Activated CD4-positive, alpha-beta T cell treated with anti-CD3 and anti-CD28 coated beads for 36 hours (primary cell): ENCODE data around the gene DKKL1. TPM values are rescaled to one million over a fixed set of nuclear protein-coding genes. Genes with fewer than 3 reads are reported as not detected.
"Not testable (repeated sequence)": the region's sequence is repeated elsewhere in the genome, so short reads cannot be mapped to it uniquely, and the experiment has no call there.

ENCODE experiments used
- ATAC-seq: fragments of 200-7000 bp; cut with Tn5 transposase; one replicate; pipeline ENCODE4 v1.10.0; 2021; ENCODE audit warnings: mild to moderate bottlenecking, moderate library complexity
- CTCF ChIA-PET: fragments of 350-600 bp; sonication (Branson Sonifier 250); formaldehyde crosslinking; loops from one replicate; lab custom pipeline; 2021; ENCODE audit warnings: antibody characterized with exemption; lab: Charles Lee
- POLR2A ChIA-PET: fragments of 350-600 bp; sonication (Branson Sonifier 250); formaldehyde crosslinking; loops from one replicate; lab custom pipeline; 2021; ENCODE audit warnings: antibody characterized with exemption, inconsistent platforms; lab: Charles Lee
- DNase-seq: peaks from one replicate; pipeline ENCODE4 v3.0.0-alpha.2; 2020
- H3K27ac Mint-ChIP-seq: one replicate; pipeline ENCODE4 v1.8.0; 2021; ENCODE audit warnings: mixed read lengths
- H3K27me3 Mint-ChIP-seq: one replicate; pipeline ENCODE4 v1.8.0; 2021; ENCODE audit warnings: mixed read lengths
- H3K36me3 Mint-ChIP-seq: one replicate; pipeline ENCODE4 v1.8.0; 2021; ENCODE audit warnings: low read depth, mixed read lengths
- H3K4me1 Mint-ChIP-seq: one replicate; pipeline ENCODE4 v1.8.0; 2021; ENCODE audit warnings: mixed read lengths
- H3K4me3 Mint-ChIP-seq: one replicate; pipeline ENCODE4 v1.8.0; 2021; ENCODE audit warnings: mild to moderate bottlenecking, moderate library complexity, mixed read lengths
- H3K9me3 Mint-ChIP-seq: one replicate; pipeline ENCODE4 v1.8.0; 2021; ENCODE audit warnings: low read depth, mixed read lengths
- intact Hi-C, 2 experiments: fragments of 100-400 bp; cut with DNase I in 1 of 2; cut with micrococcal nuclease in 1 of 2; formaldehyde crosslinking; loops; one replicate each; pipeline versions ENCODE4 v1.14.2 to v1.15.1; 2022 to 2024; cut with DNase I, micrococcal nuclease
- total RNA-seq, 2 experiments: library from RNA; stranded (reverse); gene quantifications; one replicate each; pipeline ENCODE4 v1.2.3, GENCODE V29; 2021

DKKL1 gene
- total RNA-seq, 2 experiments from 2014 or later, result not detected

DNA sequence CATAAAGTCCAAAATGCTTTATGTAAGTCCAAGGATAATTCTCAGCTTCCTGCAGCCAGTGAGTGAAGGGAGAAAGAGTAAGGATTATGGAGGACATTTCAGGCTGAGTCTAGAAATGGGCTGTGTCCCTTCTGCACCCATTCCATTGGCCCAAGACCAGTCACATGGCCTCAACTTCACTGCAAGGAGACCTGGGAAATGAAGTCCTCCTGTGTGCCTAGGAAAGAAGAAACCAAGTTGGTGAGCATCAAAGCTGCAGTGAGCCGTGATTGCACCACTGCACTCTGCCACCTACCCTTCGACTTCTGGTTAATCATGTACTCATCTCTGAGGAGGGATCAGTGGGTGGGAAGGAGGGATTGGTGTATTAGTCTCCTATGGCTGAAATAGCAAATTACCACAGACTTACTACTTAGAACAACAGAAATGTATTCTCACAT, 32.0 kb upstream of the DKKL1 start:
- DNase-seq (peak; percentile 80), ATAC-seq (peak; percentile 80)
- peaks cover 13% of the 10 kb centered on the region for H3K36me3 Mint-ChIP-seq
- CTCF ChIA-PET, result interaction anchor here (0.8 to 1.7 kb wide), 5 partner anchors 9 to 145 kb away, joined by 3 to 6 read pairs (median 3); no protein-coding TSS in a partner anchor
- H3K4me3 Mint-ChIP-seq, result peak overlapping the region; percentile 33
- H3K27me3 Mint-ChIP-seq, result no peaks in the 10 kb centered on the region
- intact Hi-C loops, result loop anchor here (1.0 to 10.0 kb wide), 6 partner anchors 57 to 619 kb away; partner anchors contain the start of genes C19orf73 (in 1 of the 2), KASH5 (in 1 of the 2), PPFIA3 (in 1 of the 2) and PPP1R15A (in 1 of the 2)
- POLR2A ChIA-PET, result interaction anchor here (0.7 kb wide), 1 partner anchor 203 kb away, joined by 3 read pairs; no protein-coding TSS in a partner anchor
- no peaks in the 10 kb centered on the region for H3K9me3 Mint-ChIP-seq
- peaks cover 81% of the 10 kb centered on the region for H3K4me1 Mint-ChIP-seq
- H3K27ac Mint-ChIP-seq, result peak overlapping the region; percentile 75

DNA sequence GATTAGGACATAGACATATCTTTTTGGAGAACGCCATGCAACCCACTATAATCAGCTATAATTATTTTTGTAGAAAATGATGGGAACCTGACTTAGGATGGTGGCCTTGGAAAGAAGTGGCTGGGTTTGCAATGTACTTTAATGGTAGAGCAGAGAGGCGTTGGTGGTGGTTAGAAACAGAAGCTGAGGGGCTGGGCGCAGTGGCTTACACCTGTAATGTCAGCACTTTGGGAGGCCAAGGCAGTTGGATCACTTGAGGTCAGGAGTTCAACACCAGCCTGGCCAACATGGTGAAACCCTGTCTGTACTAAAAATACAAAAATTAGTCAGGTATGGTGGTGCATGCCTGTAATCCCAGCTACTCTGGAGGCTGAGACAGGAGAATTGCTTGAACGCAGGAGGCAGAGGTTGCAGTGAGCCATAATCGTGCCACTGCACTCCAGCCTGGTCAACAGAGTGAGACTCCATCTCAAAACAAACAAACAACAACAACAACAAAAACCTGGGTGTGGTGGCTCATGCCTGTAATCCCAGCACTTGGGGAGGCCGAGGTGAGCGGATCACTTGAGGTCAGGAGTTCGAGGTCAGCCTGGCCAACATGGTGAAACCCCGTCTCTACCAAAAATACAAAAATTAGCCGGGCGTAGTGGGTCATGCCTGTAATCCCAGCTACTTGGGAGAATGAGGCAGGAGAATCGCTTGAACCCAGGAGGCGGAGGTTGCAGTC, 30.8 kb upstream of the DKKL1 start:
- Mint-ChIP-seq H3K4me1 (peaks cover 85% of the 10 kb centered on the region), H3K27ac (peak overlapping the region; percentile 96), H3K4me3 (peak overlapping the region; percentile 70), H3K36me3 (peaks cover 20% of the 10 kb centered on the region)
- CTCF ChIA-PET, result interaction anchor here (0.6 to 1.0 kb wide), 2 partner anchors 16 to 33 kb away, joined by 4 read pairs; no protein-coding TSS in a partner anchor
- POLR2A ChIA-PET, result interaction anchor here (0.6 kb wide), 1 partner anchor 492 kb away, joined by 4 read pairs; no protein-coding TSS in a partner anchor
- intact Hi-C loops, result loop anchor here (5.0 to 10.0 kb wide), 3 partner anchors 259 to 621 kb away; partner anchors contain the start of genes PPP1R15A (in 1 of the 2) and PRR12 (in 1 of the 2)
- H3K9me3 Mint-ChIP-seq, H3K27me3 Mint-ChIP-seq, ATAC-seq, DNase-seq: not testable (repeated sequence)

DNA sequence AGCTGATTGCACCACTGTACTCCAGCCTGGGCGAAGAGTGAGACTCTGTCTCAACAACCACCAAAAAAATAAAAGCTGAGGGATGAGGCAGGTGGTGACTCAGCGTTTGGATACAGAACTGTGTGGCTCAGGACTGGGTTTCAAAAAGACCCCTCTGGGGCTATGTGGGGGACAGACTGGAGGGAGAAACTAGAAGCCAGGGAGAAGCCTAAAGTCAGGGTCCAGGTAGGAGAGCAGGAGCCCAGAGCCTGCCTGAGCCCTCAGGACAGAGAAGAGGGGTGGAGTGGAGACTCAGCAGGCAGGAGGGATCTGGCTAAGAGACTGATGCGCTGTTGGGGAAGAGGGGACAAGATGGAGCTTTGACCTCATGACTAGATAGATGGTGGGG, 30.3 kb upstream of the DKKL1 start:
- H3K36me3 Mint-ChIP-seq, result peaks cover 25% of the 10 kb centered on the region
- peak overlapping the region; percentile 70 for H3K4me3 Mint-ChIP-seq
- ATAC-seq (peak; percentile 13), DNase-seq (peak; percentile 36)
- no peaks in the 10 kb centered on the region for H3K9me3 Mint-ChIP-seq
- intact Hi-C loops, result loop anchor here (5.0 to 10.0 kb wide), 3 partner anchors 259 to 621 kb away; partner anchors contain the start of genes PPP1R15A (in 1 of the 2) and PRR12 (in 1 of the 2)
- H3K27me3 Mint-ChIP-seq, result no peaks in the 10 kb centered on the region
- H3K27ac Mint-ChIP-seq, result peak overlapping the region; percentile 96
- peaks cover 82% of the 10 kb centered on the region for H3K4me1 Mint-ChIP-seq
- CTCF ChIA-PET, result interaction anchor here (0.9 to 1.0 kb wide), 2 partner anchors 15 to 33 kb away, joined by 3 to 4 read pairs; no protein-coding TSS in a partner anchor
- POLR2A ChIA-PET, result no interaction called here

DNA sequence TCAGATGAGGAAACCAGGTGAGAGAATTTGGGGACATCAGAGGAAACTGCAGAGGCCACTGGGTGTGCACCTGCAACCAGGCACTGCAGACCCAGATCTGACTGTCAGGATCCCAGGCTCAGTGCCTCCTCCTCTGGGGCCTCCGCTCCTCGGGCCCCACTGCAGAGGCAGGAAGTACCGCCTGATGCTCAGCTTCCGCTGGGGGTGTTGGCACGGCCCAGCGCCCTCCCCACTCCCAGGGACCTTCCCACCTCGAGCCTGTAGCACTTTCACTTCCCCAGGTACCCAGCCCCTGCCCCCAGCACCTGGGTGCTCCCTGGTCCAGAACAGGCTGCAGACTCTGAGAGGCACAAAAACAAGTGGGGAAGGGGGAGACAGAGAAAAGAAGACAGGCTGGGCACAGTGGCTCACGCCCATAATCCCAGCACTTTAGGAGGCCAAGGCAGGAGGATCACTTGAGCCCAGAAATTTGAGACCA, 29.8 kb upstream of the DKKL1 start:
- peak overlapping the region; percentile 70 for H3K4me3 Mint-ChIP-seq
- CTCF ChIA-PET, result interaction anchor here (0.7 to 1.0 kb wide), 3 partner anchors 9 to 33 kb away, joined by 3 to 4 read pairs (median 3); no protein-coding TSS in a partner anchor
- POLR2A ChIA-PET, result no interaction called here
- peaks cover 30% of the 10 kb centered on the region for H3K36me3 Mint-ChIP-seq
- H3K9me3 Mint-ChIP-seq, result no peaks in the 10 kb centered on the region
- no peaks in the 10 kb centered on the region for H3K27me3 Mint-ChIP-seq
- DNase-seq (peak; percentile 83), ATAC-seq (peak; percentile 67)
- intact Hi-C loops, result loop anchor here (2.0 to 10.0 kb wide), 4 partner anchors 29 to 622 kb away; partner anchors contain the start of genes DKKL1 (in 2 of the 2), TEAD2 (in 2 of the 2), PPP1R15A (in 1 of the 2) and PRR12 (in 1 of the 2)
- peaks cover 82% of the 10 kb centered on the region for H3K4me1 Mint-ChIP-seq
- peak overlapping the region; percentile 96 for H3K27ac Mint-ChIP-seq

DNA sequence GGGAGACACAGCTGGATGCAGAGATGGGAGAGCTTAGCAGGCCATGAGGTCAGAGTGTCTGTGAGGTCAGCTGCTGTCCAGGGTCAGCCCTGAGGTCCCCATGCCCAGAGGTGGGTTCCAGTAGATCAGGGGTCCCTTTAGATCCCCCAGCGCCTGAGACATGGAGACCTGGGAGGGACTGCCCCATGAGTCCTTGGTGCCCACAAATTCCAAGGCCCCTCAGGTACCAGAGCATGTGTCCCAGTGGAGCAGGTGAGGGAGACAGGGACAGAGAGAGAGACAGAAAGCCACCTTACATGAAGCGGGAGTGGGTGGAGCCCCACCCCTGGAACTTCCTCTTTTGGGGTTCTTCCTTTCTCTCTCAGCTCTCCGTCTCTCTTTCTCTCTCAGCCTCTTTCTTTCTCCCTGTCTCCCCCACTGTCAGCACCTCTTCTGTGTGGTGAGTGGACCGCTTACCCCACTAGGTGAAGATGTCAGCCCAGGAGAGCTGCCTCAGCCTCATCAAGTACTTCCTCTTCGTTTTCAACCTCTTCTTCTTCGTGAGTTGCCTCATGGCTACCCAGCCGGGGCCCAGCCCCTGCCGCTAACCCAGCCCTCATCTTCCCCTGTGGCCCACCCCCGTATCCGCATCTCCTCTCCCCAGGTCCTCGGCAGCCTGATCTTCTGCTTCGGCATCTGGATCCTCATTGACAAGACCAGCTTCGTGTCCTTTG, 28.4 kb upstream of the DKKL1 start, which contains the start of gene CD37:
TSS of gene CD37 (plus strand) at position 336 of the 713 bp plus-strand sequence. CDS start at position 471, 135 bp downstream.
- Mint-ChIP-seq H3K36me3 (peaks cover 34% of the 10 kb centered on the region), H3K4me1 (peaks cover 78% of the 10 kb centered on the region)
- intact Hi-C loops, result loop anchor here (2.0 to 10.0 kb wide), 2 partner anchors 28 to 460 kb away; partner anchors contain the start of genes DKKL1 (in 2 of the 2), TEAD2 (in 2 of the 2) and PPP1R15A (in 1 of the 2)

DNA sequence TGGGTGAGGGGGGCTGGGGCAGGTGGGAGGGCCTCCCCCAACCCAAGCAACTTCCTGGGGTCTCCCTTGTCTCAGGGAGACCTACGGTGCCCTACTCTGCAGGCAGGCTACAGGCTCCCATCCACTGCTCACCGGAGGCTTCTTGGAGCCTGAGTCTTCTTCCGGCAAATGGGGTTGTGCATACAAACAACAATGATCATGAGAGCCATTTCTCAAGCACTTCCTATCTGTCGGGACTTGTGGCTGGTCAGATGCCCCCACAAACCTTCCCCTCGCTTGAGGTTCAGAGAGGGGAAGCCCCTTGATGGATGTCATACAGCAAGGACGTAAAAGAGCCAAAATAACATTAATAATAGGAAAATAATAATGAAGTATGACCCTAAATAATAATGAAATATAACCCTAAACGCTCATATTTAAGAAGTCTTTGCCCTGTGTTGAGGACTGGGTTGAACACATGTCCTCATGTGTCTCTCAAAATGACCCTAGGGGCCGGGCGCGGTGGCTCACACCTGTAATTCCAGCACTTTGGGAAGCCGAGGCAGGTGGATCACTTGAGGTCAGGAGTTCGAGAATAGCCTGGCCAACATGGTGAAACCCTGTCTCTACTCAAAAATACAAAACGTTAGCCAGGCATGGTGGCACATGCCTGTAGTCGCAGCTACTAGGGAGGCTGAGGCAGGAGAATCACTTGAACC, 27.7 kb upstream of the DKKL1 start:
- Mint-ChIP-seq H3K4me1 (peaks cover 76% of the 10 kb centered on the region), H3K4me3 (peak overlapping the region; percentile 90), H3K27me3 (no peaks in the 10 kb centered on the region), H3K36me3 (peaks cover 36% of the 10 kb centered on the region), H3K9me3 (no peaks in the 10 kb centered on the region), H3K27ac (peak overlapping the region; percentile 97)
- ATAC-seq (peak; percentile 13), DNase-seq (peak; percentile 59)
- intact Hi-C loops, result loop anchor here (2.0 to 10.0 kb wide), 2 partner anchors 27 to 461 kb away; partner anchors contain the start of genes DKKL1 (in 2 of the 2), TEAD2 (in 2 of the 2) and PPP1R15A (in 1 of the 2)
- POLR2A ChIA-PET, result no interaction called here
- CTCF ChIA-PET, result interaction anchor here (0.6 to 1.0 kb wide), 3 partner anchors 56 to 342 kb away, joined by 3 read pairs; no protein-coding TSS in a partner anchor

More for the DNA sequence above, 28.4 kb upstream of the DKKL1 start, which contains the start of gene CD37:
- no peaks in the 10 kb centered on the region for H3K27me3 Mint-ChIP-seq
- ChIA-PET POLR2A (interaction anchor here (0.6 kb wide), 1 partner anchor 20 kb away, joined by 3 read pairs; no protein-coding TSS in a partner anchor), CTCF (interaction anchor here (0.6 to 0.9 kb wide), 3 partner anchors 28 to 342 kb away, joined by 3 read pairs; partner anchors contain the start of gene DKKL1)
- peak; percentile 27 for ATAC-seq
- H3K4me3 Mint-ChIP-seq, result peak within 1 kb of the TSS; percentile 90
- H3K9me3 Mint-ChIP-seq, result no peaks in the 10 kb centered on the region
- peak within 1 kb of the TSS; percentile 97 for H3K27ac Mint-ChIP-seq
- DNase-seq, result peak; percentile 72

DNA sequence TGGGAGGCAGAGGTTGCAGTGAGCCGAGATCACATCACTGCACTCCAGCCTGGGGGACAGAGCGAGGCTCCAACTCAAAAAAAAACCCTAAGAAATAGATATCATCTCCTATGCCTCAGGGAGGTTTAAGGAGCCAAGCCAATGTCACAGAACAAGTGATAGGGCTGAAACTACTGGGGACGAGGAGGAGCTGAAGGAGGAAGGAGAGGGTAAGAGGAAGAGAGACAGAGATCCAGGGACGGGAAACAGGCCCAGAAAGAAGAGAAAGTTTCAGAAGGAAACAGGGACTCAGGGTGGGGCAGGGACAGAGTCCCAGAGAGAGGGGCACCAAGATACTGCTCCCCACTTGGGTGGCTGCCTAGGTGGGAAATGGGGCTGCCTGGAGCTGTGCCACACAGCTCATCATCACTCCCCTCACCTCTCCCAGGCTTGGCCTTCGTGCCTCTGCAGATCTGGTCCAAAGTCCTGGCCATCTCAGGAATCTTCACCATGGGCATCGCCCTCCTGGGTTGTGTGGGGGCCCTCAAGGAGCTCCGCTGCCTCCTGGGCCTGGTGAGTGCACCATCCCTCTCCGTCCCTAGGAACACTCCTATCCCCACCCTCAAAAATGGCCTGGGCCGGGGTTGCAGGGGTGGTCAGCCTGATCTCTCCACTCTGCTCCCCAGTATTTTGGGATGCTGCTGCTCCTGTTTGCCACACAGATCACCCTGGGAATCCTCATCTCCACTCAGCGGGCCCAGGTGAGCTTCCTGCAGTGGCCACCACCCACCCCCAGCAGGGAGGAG, 27.0 kb upstream of the DKKL1 start:
- Mint-ChIP-seq H3K4me1 (peaks cover 68% of the 10 kb centered on the region), H3K36me3 (peaks cover 36% of the 10 kb centered on the region), H3K9me3 (no peaks in the 10 kb centered on the region), H3K4me3 (peak overlapping the region; percentile 90), H3K27ac (peak overlapping the region; percentile 75), H3K27me3 (no peaks in the 10 kb centered on the region)
- ATAC-seq (no peak), DNase-seq (no peak)
- intact Hi-C loops, result loop anchor here in 1 of 2 experiments (10.0 kb wide), 1 partner anchor 462 kb away; the partner anchor contains the start of gene PPP1R15A
- ChIA-PET POLR2A (interaction anchor here (0.7 kb wide), 1 partner anchor 75 kb away, joined by 3 read pairs; no protein-coding TSS in a partner anchor), CTCF (interaction anchor here (1.0 to 1.5 kb wide), 2 partner anchors 9 to 83 kb away, joined by 3 to 5 read pairs; no protein-coding TSS in a partner anchor)

DNA sequence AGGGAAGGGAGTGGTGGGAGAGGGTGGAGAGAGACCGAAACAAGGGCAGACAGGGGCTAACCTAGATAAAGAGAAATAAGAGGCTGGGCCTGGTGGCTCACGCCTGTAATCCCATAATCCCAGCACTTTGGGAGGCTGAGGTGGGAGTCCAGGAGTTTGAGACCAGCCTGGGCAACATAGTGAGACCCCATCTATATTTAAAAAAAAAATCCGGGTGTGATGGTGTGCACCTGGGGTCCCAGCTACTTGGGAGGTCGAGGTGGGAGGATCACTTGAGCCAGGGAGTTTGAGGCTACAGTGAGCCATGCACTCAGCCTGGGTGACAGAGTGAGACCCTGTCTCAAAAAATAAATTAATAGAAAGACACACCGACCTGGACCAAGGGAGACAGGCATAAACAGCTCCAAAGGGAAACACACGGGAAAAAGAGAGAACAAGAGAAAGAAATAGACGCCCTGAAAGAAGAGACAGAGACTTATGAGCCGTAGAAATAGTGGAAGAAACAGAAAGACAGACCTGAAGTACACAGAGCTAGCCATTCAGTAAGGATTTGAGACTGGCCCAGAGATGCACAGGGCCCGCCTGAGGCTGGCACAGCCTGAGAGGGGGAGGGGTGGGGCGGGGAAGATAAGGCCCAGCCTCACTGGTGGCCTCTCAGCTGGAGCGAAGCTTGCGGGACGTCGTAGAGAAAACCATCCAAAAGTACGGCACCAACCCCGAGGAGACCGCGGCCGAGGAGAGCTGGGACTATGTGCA, 26.2 kb upstream of the DKKL1 start:
- POLR2A ChIA-PET, result interaction anchor here (0.7 to 1.0 kb wide), 2 partner anchors 37 to 74 kb away, joined by 3 read pairs; no protein-coding TSS in a partner anchor
- Mint-ChIP-seq H3K9me3 (no peaks in the 10 kb centered on the region), H3K36me3 (peaks cover 36% of the 10 kb centered on the region), H3K27me3 (no peaks in the 10 kb centered on the region), H3K4me1 (peaks cover 61% of the 10 kb centered on the region), H3K4me3 (peak overlapping the region; percentile 90), H3K27ac (peak overlapping the region; percentile 37)
- intact Hi-C loops, result loop anchor here in 1 of 2 experiments (10.0 kb wide), 1 partner anchor 463 kb away; the partner anchor contains the start of gene PPP1R15A
- DNase-seq, result no peak
- no peak for ATAC-seq
- CTCF ChIA-PET, result interaction anchor here (1.0 to 1.5 kb wide), 2 partner anchors 10 to 83 kb away, joined by 3 to 5 read pairs; no protein-coding TSS in a partner anchor
